Measurements from ENCODE around the gene SDCCAG8.

Gene SDCCAG8

GRCh38 chr1:243501002-243501401 lies 245.2 kb downstream of the SDCCAG8 start:
- no peak for DNase-seq (ENCODE audit: low read depth in 2 of 2)

DNA sequence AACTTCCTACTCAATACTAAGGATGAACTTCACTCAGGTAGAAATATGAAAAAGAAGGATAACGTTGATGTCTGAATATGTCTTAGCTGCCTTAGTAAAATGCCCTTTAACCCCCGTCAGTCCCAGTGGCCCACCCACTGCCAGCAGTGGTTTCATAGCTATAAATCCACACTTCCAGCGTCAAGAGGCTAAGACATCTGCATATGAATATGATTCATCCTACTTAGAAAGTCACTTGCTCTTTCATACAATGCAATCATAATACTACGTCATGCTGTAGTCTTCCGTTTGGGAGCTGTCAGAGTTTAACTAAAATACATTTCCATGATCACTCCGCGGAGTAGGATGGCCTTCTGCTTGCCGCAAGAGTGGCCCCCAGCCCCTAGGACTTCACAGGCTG lies 247.3 kb downstream of the SDCCAG8 start:
- no peak for DNase-seq (ENCODE audit: low read depth in 2 of 2)

DNA sequence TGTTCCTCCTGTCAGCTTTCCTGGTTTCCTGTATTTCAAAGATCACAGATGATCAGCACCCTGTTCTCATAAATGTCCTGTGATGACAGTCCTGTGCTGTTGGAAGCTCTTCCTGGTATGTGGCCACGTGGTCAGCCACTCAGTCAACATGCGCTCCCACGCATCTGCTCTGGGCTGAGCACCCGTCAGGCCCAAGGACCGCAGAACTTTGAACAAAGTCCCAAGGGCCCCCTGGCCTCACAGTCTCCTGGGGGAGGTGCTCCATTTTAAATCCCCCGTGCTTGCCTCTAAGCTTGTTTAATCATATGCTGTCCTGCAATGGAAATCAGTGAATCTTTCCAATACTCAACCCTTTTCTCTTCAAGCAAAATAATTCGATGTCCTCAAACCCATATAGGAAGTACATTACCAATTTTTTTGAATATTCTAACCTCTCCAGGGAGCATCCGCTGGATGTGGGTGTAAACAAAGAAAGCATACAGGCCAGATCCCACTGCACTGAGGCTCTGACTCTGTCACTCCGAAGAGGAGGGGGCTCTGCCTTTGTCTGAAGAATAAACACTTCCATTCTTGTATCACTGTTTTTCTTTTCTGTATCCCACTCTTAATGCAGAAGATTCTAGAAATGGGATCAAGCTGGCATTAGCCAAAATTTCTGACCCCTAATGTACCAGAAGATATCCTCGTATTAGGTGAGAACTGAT lies 250.3 kb downstream of the SDCCAG8 start:
- DNase-seq (ENCODE audit: low read depth in 2 of 2) = no peak

- no peak for DNase-seq (ENCODE audit: low read depth in 2 of 2)
These were observed 251.3 kb downstream of the SDCCAG8 start for GRCh38 chr1:243507001-243507671.

DNA sequence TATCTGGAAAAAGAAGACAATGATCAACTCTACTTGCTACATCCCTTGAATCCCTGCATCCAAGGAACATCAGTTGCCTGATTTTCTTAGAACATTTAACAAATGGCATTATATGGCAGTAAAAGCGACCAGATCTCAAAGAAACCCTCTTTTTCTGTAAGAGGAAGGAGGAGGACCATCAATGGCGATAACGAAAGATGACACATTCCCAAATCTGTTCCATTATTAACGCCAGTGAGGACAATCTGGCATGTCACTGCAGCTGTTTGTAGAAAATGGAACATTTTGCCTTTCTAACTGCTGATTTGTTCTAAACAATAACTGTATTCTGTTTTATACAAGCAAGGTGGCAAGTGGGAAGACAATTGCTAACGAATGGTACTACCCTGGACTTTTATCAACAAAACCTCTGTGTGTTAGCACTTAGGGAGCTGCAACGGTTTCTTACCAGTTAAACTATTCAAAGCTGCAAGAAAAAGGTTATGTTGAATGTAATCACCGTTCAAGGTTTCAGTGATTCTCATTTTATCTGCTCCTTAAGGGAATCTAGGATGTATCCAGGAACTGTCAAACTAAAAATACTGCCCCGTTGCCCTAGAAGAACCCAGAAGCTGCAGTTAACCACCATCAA lies 251.9 kb downstream of the SDCCAG8 start:
- no peak for DNase-seq (ENCODE audit: low read depth in 2 of 2)

DNA sequence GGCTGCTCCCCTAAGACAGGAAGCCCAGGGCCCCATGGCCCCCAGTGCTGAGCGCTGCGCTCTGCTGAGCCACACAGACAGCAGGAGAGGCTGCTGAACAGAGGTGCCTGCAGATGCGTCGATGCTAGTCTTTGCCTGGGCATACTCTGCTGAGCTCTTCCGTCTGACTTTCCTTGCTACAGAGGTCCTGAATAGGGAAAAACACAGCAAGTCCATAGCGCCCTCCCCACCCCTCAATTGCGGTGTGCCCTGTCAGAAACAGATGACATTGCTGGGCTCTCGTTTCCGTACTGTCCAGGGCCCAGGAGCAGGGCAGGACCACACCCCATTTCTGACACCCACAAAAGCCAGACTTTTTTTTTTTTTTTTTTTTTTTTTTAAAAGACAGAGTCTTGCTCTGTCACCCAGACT lies 252.5 kb downstream of the SDCCAG8 start:
- no peak for DNase-seq (ENCODE audit: low read depth in 2 of 2)

DNA sequence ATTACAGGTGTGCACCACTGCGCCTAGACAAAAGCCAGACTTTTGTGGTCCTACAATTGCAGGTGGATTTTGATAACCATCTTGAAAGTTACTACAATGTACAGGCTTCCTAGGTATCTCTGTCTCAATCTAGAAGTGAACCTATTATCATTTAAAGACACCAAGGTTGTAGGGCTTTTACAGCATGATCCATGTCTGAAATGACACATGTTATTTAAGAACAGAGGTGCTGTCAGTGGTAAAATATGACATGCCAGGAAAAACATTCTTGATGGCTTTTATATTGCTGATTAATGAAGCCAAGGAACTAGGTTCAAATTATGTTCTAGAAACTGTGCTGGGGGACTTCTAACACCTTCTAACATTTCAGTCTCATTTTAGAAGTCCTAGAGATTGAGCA lies 253.1 kb downstream of the SDCCAG8 start:
- DNase-seq (ENCODE audit: low read depth in 2 of 2) = no peak

GRCh38 chr1:243510928-243511327 lies 255.1 kb downstream of the SDCCAG8 start:
- DNase-seq (ENCODE audit: low read depth in 2 of 2) = no peak

DNA sequence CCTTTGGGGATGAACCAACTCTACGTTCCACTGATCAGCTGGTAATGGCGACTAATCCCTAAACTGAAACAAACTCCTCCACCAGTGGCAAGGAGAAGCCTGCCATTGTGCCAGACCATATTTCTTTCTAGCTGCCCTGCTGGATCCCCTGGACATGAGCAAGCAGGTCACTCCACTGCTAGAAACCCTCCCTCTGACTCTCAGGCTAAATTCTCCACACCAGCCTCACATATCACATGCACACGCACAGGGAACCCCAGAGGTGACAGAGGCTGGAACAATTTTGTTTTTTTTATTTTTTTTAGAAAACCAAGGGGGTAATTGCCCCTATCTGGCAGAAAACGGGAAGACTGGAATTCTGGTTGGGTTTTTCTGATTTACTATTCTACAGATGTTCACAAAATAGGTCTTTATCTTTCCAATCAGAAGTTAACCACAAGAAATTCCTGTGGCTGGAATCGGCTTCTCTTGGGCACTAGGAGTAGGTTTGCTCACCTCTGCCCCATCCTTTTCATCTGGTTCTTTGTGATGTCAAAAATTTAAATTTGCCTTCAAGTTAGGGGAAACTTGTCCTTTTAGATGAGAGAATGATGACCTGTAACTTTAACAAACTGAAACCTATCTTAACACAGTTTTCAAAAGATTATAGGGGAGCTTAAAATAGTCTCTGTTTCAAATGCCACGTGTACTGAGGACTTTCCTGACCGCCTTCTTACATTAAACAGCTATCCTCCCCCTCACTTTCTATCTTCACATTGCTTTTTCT lies 258.1 kb downstream of the SDCCAG8 start:
- no peak for DNase-seq (ENCODE audit: low read depth in 2 of 2)

DNA sequence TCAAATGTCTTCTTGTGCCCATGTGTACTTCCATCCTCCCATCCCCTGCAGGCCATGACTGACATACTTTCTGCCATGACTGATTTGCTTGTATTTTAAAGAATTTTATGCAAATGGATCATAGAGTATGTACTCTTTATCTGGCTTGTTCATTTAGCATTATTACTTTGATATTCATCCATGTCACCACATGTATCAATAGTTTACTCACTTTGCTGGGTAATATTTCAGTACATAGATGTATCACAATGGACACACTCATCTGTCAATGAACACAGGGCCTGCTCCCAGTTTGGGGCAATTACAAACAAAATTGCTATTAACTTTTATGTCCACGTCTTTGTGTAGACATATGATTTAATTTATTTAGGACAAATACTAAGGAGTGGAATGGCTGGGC lies 259.1 kb downstream of the SDCCAG8 start:
- no peak for DNase-seq (ENCODE audit: low read depth in 2 of 2)

DNA sequence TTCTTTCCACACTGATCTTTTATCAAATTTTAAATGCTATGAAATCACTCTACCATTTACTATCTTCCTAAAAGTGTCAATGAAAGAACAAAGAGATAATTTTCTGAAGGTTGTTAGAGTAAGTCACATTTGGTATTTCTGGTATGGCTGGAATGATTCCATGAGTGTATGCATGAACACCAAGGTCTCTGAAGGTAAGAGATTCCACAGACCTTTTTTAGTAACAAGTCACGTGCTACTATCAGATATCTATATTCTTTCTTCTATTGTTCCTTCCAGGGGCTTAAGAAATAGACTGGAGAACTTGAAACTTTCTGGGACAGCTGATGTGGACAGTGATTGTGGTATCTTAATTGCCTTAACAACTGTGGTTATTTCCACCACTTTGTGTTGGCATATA lies 265.0 kb downstream of the SDCCAG8 start:
- DNase-seq (ENCODE audit: low read depth in 2 of 2) = no peak

DNA sequence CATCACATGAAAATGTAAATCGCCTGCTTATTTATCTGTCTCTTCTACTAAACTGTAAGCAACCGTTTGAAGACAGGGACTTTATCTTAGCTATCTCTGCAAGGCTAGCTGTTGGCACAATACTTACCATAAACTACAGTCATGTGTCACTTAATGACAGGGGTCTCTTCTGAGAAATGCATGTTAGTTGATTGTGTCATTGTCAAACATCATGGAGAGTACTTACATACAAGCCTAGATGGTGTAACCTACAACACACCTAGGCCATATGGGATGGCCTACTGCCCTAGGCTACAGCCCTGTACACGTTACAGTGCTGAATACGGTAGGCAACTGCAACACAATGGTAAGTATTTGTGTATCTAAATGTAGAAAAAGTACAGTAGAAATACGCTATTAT lies 267.9 kb downstream of the SDCCAG8 start:
- DNase-seq (ENCODE audit: low read depth in 2 of 2) = no peak

- no peak for DNase-seq (ENCODE audit: low read depth in 2 of 2)
These were observed 269.2 kb downstream of the SDCCAG8 start for GRCh38 chr1:243525085-243525487.

GRCh38 chr1:243526180-243526579 lies 270.3 kb downstream of the SDCCAG8 start:
- no peak for DNase-seq (ENCODE audit: low read depth in 2 of 2)

DNA sequence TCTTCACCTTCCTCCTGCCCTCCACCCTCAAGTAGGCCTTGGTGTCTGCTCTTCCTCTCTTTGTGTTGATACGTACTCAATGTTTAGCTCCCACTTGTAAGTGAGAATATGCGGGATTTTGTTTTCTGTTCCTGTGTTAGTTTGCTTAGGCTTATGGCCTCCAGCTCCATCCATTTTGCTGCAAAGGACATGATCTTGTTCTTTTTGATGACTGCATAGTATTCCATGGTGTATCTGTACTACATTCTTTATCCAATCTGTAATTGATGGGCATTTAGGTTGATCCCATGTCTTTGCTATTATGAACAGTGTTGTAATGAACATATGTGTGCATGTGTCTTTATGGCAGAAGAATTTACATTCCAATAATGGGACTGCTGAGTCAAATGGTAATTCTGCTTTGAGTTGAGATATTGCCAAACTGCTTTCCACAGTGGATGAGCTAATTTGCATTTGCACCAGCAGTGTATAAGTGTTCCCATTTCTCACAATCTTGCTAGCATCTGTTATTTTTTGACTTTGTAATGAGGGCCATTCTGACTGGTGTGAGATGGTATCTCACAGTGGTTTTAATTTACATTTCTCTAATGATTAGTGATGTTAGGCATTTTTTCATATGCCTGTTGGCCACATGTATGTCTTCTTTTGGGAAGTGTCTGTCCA lies 272.7 kb downstream of the SDCCAG8 start:
- DNase-seq (ENCODE audit: low read depth in 2 of 2) = no peak

GRCh38 chr1:243529512-243529911 lies 273.7 kb downstream of the SDCCAG8 start:
- DNase-seq (ENCODE audit: low read depth in 2 of 2) = no peak

DNA sequence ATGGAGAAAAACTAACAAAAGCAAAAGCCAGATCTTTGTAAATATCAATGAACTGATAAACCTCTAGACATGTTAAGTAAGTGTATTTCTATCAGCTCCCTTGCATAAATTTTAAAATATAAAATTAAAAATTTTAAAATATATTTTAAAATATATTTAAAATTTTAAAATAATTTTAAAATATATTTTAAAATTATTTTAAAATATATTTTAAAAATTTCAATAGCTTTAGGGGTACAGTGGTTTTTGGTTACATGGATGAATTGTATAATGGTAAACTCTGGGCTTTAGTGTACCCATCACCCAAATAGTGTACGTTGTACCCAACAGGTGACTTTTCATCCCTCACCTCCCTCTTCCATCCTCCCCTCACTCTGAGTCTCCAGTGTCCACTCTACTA lies 279.2 kb downstream of the SDCCAG8 start:
- no peak for DNase-seq (ENCODE audit: low read depth in 2 of 2)

GRCh38 chr1:243539636-243540035 lies 283.8 kb downstream of the SDCCAG8 start:
- DNase-seq (ENCODE audit: low read depth in 2 of 2) = no peak

- DNase-seq (ENCODE audit: low read depth in 2 of 2) = no peak
These were observed 287.0 kb downstream of the SDCCAG8 start for GRCh38 chr1:243542739-243543415.

DNA sequence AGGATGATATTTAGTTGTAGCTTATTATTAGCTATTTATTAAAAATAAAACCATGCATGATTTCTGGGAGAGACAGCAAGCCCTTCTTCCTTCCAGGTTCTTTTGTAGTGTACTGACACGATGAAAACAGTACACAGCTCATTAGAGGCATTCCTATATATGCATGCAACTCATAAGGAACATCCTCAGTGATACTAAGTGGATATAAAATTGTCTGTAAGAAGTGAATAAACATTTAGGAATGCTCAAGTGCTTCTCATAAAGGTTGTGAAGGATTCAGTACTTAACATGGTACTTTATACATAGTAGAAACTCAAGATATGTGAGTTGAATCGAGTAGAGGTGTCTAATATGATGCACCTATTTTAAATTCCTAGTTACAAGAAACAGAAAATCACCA lies 287.7 kb downstream of the SDCCAG8 start:
- DNase-seq (ENCODE audit: low read depth in 2 of 2) = no peak

DNA sequence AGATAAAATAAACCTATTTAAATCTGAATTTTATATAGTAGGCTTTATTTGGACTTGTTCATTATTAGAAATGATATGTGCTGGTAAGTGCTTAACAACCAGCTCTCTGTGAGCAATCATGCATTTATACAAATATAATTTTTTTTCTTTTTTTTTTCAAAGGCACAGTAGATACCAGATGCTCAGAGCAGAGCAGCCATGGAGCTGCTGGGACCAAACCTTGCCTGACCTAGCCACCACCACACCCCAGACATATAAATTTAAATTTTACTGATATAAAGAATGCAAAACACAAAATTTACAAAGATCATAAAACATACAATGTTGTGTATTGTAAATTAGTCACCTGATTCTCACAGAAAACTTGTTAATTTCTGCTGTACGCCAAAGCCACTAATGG lies 290.6 kb downstream of the SDCCAG8 start:
- DNase-seq (ENCODE audit: low read depth in 2 of 2) = no peak

Measured in stimulated activated CD8-positive, alpha-beta memory T cell treated with anti-CD3 and anti-CD28 coated beads, Interleukin-15, amount 100 ng/mL, for 48 hours (primary cell).